PC-9 (cell line): ENCODE results near the gene RIMS1. TPM values are rescaled to one million over a fixed set of nuclear protein-coding genes. Genes with fewer than 3 reads are reported as not detected.

Experiments
- BruUV-seq: library from RNA; stranded (reverse); fragments of 400-500 nt; replicated peaks from 2 replicates; lab custom pipeline; 2021; lab: Mats Ljungman, UMichigan
- CTCF ChIA-PET: fragments of 300-600 bp; sonication (Branson Sonifier 250); formaldehyde crosslinking; loops from one replicate; lab custom pipeline; 2022; ENCODE audit warnings: antibody characterized with exemption; lab: Charles Lee
- POLR2A ChIA-PET: fragments of 300-600 bp; sonication (Branson Sonifier 250); formaldehyde crosslinking; loops from one replicate; lab custom pipeline; 2022; ENCODE audit warnings: antibody characterized with exemption; ENCODE audit not compliant: unreplicated experiment; lab: Charles Lee
- DNase-seq, 2 experiments: peaks; one replicate each; pipeline versions ENCODE4 v3.0.0 to v3.0.0-alpha.2; 2015 to 2022; ENCODE audit warnings: mixed read lengths in 1 of 2
- H2AFZ ChIP-seq: fragments of 200-600 bp; sonication (generic); 2 replicates; pipeline ENCODE4 v1.8.1; 2017; ENCODE audit warnings: antibody characterized with exemption
- H3F3A ChIP-seq: fragments of 200-600 bp; sonication (generic); 2 replicates; pipeline ENCODE4 v1.8.1; 2017; ENCODE audit warnings: antibody characterized with exemption, mild to moderate bottlenecking, low read depth; ENCODE audit not compliant: insufficient read depth
- H3K27ac ChIP-seq: fragments of 200-600 bp; sonication (generic); 2 replicates; pipeline ENCODE4 v1.6.1; 2016; ENCODE audit warnings: mixed run types
- H3K27me3 ChIP-seq: fragments of 200-600 bp; sonication (generic); 2 replicates; pipeline ENCODE4 v1.6.1; 2016; ENCODE audit warnings: low read depth, mixed run types; ENCODE audit not compliant: insufficient read depth
- H3K36me3 ChIP-seq: fragments of 200-600 bp; sonication (generic); 2 replicates; pipeline ENCODE4 v1.6.1; 2016; ENCODE audit warnings: low read depth, mixed run types
- H3K4me1 ChIP-seq: fragments of 200-600 bp; sonication (generic); replicated peaks from 2 replicates; pipeline ENCODE4 v1.6.1; 2016; ENCODE audit warnings: mixed run types; ENCODE audit not compliant: insufficient read depth
- H3K4me2 ChIP-seq: fragments of 200-600 bp; sonication (generic); 2 replicates; pipeline ENCODE4 v1.6.1; 2017; ENCODE audit warnings: mixed run types
- H3K4me3 ChIP-seq: fragments of 200-600 bp; sonication (generic); 2 replicates; pipeline ENCODE4 v1.6.1; 2016; ENCODE audit warnings: mixed run types
- H3K79me2 ChIP-seq: fragments of 200-600 bp; sonication (generic); 2 replicates; pipeline ENCODE4 v1.6.1; 2017; ENCODE audit warnings: low read depth, mixed run types
- H3K9me2 ChIP-seq: fragments of 200-600 bp; sonication (generic); 2 replicates; pipeline ENCODE4 v1.8.1; 2017; ENCODE audit warnings: mild to moderate bottlenecking; ENCODE audit not compliant: insufficient read depth
- H3K9me3 ChIP-seq: fragments of 200-600 bp; sonication (generic); 2 replicates; pipeline ENCODE4 v1.8.1; 2016; ENCODE audit warnings: low read depth; ENCODE audit not compliant: insufficient read depth
- H4K20me1 ChIP-seq: fragments of 200-600 bp; sonication (generic); 2 replicates; pipeline ENCODE4 v1.8.1; 2017; ENCODE audit not compliant: insufficient read depth
- EZH2 ChIP-seq: fragments of 200-600 bp; sonication (generic); IDR thresholded peaks from 2 replicates; pipeline ENCODE4 v1.8.0; 2017; ENCODE audit warnings: antibody characterized with exemption, low read depth
- intact Hi-C: fragments of 100-400 bp; cut with micrococcal nuclease; formaldehyde crosslinking; loops from one replicate; pipeline ENCODE4 v1.10.0; 2022; ENCODE audit not compliant: unreplicated experiment
- total RNA-seq: library from RNA; stranded (reverse); gene quantifications from 2 replicates; pipeline ENCODE4 v1.2.3, GENCODE V29; 2021
- TF ChIP-seq, protein P1 (sequence below): fragments of 200-600 bp; sonication (generic); conservative IDR thresholded peaks from 2 replicates; pipeline ENCODE4 v1.6.1; 2017; ENCODE audit warnings: mixed run types, antibody characterized with exemption, mild to moderate bottlenecking, moderate library complexity

RIMS1 gene
- total RNA-seq, 1 experiment from 2014 or later, result not detected

DNA sequence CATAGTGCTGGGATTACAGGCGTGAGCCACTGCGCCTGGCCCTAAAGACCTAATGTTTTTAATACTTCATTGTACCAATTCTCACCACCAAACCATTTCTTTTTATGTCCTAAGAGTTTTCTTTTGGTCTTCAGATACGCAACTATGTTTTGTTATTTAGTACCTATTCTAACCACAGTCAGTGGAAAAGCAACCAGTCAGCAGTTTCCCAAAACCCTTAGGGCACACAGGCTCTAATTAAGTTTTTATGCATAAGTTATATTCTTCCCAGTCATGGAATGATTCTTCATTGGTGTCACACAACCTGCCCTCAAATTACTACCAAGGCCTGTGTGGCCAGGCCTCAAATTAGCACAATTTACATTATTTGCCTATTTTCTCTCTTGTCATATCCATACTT lies 487.8 kb downstream of the RIMS1 start:
- H3K4me1 ChIP-seq, result no peaks in the 10 kb centered on the region
- ChIA-PET POLR2A (no interaction called here), CTCF (no interaction called here)
- no peak for DNase-seq
- TF ChIP-seq, protein P1, sequence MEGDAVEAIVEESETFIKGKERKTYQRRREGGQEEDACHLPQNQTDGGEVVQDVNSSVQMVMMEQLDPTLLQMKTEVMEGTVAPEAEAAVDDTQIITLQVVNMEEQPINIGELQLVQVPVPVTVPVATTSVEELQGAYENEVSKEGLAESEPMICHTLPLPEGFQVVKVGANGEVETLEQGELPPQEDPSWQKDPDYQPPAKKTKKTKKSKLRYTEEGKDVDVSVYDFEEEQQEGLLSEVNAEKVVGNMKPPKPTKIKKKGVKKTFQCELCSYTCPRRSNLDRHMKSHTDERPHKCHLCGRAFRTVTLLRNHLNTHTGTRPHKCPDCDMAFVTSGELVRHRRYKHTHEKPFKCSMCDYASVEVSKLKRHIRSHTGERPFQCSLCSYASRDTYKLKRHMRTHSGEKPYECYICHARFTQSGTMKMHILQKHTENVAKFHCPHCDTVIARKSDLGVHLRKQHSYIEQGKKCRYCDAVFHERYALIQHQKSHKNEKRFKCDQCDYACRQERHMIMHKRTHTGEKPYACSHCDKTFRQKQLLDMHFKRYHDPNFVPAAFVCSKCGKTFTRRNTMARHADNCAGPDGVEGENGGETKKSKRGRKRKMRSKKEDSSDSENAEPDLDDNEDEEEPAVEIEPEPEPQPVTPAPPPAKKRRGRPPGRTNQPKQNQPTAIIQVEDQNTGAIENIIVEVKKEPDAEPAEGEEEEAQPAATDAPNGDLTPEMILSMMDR, result no peak
- no peak for TF ChIP-seq EZH2
- H3K36me3 ChIP-seq, result no peaks in the 10 kb centered on the region
- no peaks in the 10 kb centered on the region for H4K20me1 ChIP-seq
- H3K4me2 ChIP-seq, result no peak overlapping the region
- no peak overlapping the region for H3K4me3 ChIP-seq
- H3K79me2 ChIP-seq, result no peaks in the 10 kb centered on the region
- no peak overlapping the region for H2AFZ ChIP-seq
- intact Hi-C loops, result no loop called here
- H3K27me3 ChIP-seq, result no peaks in the 10 kb centered on the region
- H3K9me3 ChIP-seq, result no peaks in the 10 kb centered on the region
- BruUV-seq, result no TSS peak
- H3K27ac ChIP-seq, result no peak overlapping the region
- H3F3A ChIP-seq, result no peaks in the 10 kb centered on the region
- H3K9me2 ChIP-seq, result no peaks in the 10 kb centered on the region

DNA sequence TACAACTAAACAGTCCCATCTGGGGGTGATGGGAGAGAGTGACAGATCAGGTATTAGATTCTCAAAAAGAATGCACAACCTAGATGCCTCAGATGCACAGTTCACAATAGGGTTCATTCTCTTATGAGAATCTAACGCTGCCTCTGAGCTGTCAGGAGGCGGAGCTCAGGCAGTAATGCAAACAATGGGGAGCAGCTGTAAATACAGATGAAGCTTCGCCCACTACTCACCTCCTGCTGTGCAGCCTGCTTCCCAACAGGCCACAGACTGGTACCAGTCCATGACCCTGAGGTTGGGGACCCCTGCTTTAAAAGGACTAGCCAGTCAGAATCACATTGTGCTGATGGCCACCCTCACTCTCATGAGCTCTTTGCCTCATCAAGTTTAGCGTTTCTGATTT lies 488.5 kb downstream of the RIMS1 start:
- CTCF ChIA-PET, result no interaction called here
- no TSS peak for BruUV-seq

DNA sequence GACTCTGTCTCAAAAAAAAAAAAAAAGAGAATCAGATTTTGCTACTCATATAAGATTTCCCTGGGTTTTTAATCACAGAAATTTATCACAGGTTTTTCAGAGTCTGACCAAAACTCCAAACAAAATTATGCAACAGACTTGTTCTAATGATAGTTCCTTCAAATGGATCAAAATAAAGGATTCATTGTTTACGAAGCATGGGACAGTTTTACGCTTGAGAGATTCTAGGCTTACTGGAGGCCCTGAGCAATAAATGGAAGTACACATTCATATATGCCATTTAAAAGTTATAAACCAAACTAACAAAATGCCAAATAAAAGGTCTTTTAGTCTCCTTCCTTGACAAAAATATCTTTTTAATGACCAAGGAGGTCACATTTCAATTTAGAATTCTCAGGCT lies 490.4 kb downstream of the RIMS1 start:
- POLR2A ChIA-PET, result interaction anchor here (0.5 kb wide), 1 partner anchor 273 kb away, joined by 3 read pairs; no protein-coding TSS in a partner anchor
- intact Hi-C loops, result no loop called here
- H3K9me3 ChIP-seq, result no peaks in the 10 kb centered on the region
- no peaks in the 10 kb centered on the region for H3K27me3 ChIP-seq
- no peak for TF ChIP-seq EZH2
- TF ChIP-seq, protein P1, result no peak
- CTCF ChIA-PET, result no interaction called here
- H3K36me3 ChIP-seq, result no peaks in the 10 kb centered on the region
- H3K4me2 ChIP-seq, result no peak overlapping the region
- no peak overlapping the region for H2AFZ ChIP-seq
- H3F3A ChIP-seq, result no peaks in the 10 kb centered on the region
- no peak overlapping the region for H3K27ac ChIP-seq
- no peak overlapping the region for H3K4me3 ChIP-seq
- no peaks in the 10 kb centered on the region for H3K4me1 ChIP-seq
- no TSS peak for BruUV-seq
- no peaks in the 10 kb centered on the region for H4K20me1 ChIP-seq
- DNase-seq, result no peak
- H3K9me2 ChIP-seq, result no peaks in the 10 kb centered on the region
- H3K79me2 ChIP-seq, result no peaks in the 10 kb centered on the region

More for the DNA sequence above, 488.5 kb downstream of the RIMS1 start:
- Histone ChIP-seq H3K4me3 (no peak overlapping the region), H3K4me2 (no peak overlapping the region), H3K27me3 (no peaks in the 10 kb centered on the region), H3K79me2 (no peaks in the 10 kb centered on the region), H3K9me3 (no peaks in the 10 kb centered on the region), H3K36me3 (no peaks in the 10 kb centered on the region), H3K4me1 (no peaks in the 10 kb centered on the region), H3K9me2 (no peaks in the 10 kb centered on the region), H3F3A (no peaks in the 10 kb centered on the region), H3K27ac (no peak overlapping the region), H4K20me1 (no peaks in the 10 kb centered on the region), H2AFZ (no peak overlapping the region)
- POLR2A ChIA-PET, result no interaction called here
- intact Hi-C loops, result no loop called here
- TF ChIP-seq, protein P1, result no peak
- TF ChIP-seq EZH2, result no peak
- DNase-seq, result no peak
